Mucosa of rectum (tissue), 2 donors: ENCODE data around the gene TBCD.
"Not testable (repeated sequence)": the region's sequence is repeated elsewhere in the genome, so short reads cannot be mapped to it uniquely, and the experiment has no call there.

Source experiments
- H3K27ac ChIP-seq, 2 donors: one replicate each; pipeline ENCODE4 v1.7.0; 2013; ENCODE audit warnings: inconsistent platforms in 2 of 2, low read depth in 2 of 2, low read length in 2 of 2
- H3K27me3 ChIP-seq, 2 donors: one replicate each; pipeline ENCODE4 v1.7.0; 2013; ENCODE audit warnings: low read length in 2 of 2; ENCODE audit not compliant: control insufficient read depth in 2 of 2, insufficient read depth in 2 of 2
- H3K36me3 ChIP-seq, 2 donors: one replicate each; pipeline ENCODE4 v1.7.0; 2013; ENCODE audit warnings: low read length in 2 of 2; ENCODE audit not compliant: control insufficient read depth in 2 of 2, insufficient read depth in 2 of 2
- H3K4me1 ChIP-seq, 2 donors: one replicate each; pipeline ENCODE4 v1.7.0; 2013; ENCODE audit warnings: low read length in 2 of 2, mild to moderate bottlenecking in 1 of 2; ENCODE audit not compliant: control insufficient read depth in 2 of 2, insufficient read depth in 2 of 2
- H3K4me3 ChIP-seq, 2 donors: one replicate each; pipeline ENCODE4 v1.7.0; 2013; ENCODE audit warnings: low read length in 2 of 2
- H3K9ac ChIP-seq, 2 donors: one replicate each; pipeline ENCODE4 v1.7.0; 2013; ENCODE audit warnings: low read length in 2 of 2, low read depth in 1 of 2, mild to moderate bottlenecking in 1 of 2
- H3K9me3 ChIP-seq, 2 donors: one replicate each; pipeline ENCODE4 v1.7.0; 2013; ENCODE audit warnings: low read length in 2 of 2; ENCODE audit not compliant: control insufficient read depth in 2 of 2
- donor health status: healthy.
- donor health status: Normal muscosa, but diverticular disease.

Gene TBCD

GRCh38 chr17:82979718-82980117 lies 227.9 kb downstream of the TBCD start:
- H3K27ac ChIP-seq: no peak overlapping the region

GRCh38 chr17:82980632-82981031 lies 228.8 kb downstream of the TBCD start:
- H3K4me1 ChIP-seq: peaks cover 0 to under 1% of the 10 kb centered on the region in 2 donors
- no peaks in the 10 kb centered on the region for H3K27me3 ChIP-seq
- H3K9me3 ChIP-seq: no peaks in the 10 kb centered on the region
- no peaks in the 10 kb centered on the region for H3K36me3 ChIP-seq
- H3K4me3 ChIP-seq: no peak overlapping the region
- H3K9ac ChIP-seq: no peak overlapping the region
- H3K27ac ChIP-seq: no peak overlapping the region

More at GRCh38 chr17:82979718-82980117, 227.9 kb downstream of the TBCD start:
- no peak overlapping the region for H3K4me3 ChIP-seq
- H3K9ac ChIP-seq: no peak overlapping the region
- no peaks in the 10 kb centered on the region for H3K36me3 ChIP-seq
- no peaks in the 10 kb centered on the region for H3K9me3 ChIP-seq
- H3K4me1 ChIP-seq: no peaks in the 10 kb centered on the region
- H3K27me3 ChIP-seq: no peaks in the 10 kb centered on the region

- Histone ChIP-seq H3K4me3 (no peak overlapping the region), H3K9me3 (no peaks in the 10 kb centered on the region), H3K9ac (no peak overlapping the region)
These were observed 229.4 kb downstream of the TBCD start for GRCh38 chr17:82981141-82981730.

DNA sequence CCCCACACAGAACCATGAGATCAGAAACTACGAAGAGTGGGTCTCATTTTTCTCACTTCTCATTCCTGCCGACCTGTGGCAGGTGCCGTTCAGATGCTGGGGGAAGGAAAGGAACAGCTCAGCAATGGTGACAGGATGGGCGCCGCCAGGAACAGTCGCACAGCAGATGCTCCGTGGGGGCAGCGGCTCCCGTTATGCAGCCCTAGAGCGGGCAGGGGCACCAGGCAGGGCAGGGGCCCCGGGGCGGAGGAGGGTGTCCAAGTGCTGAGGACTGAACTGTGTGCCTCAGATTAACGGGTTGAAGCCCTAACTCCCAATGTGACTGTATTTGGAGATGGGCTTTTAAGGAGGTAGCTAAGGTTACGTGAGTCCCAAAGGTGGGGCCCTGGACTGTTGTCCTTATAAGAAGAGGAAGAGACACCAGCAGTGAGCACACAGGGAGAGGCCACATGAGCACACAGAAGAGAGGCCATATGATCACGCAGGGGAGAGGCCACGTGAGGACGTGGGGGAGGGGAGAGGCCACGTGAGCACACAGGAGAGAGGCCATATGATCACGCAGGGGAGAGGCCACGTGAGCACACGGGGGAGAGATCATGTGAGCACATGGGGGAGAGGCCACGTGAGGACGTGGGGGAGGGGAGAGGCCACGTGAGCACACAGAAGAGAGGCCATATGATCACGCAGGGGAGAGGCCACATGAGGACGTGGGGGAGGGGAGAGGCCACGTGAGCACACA lies 231.8 kb downstream of the TBCD start:
- H3K9ac ChIP-seq: no peak overlapping the region
- H3K27ac ChIP-seq: no peak overlapping the region
- H3K36me3 ChIP-seq: no peaks in the 10 kb centered on the region
- H3K4me1 ChIP-seq: peaks cover 0 to 7% of the 10 kb centered on the region in 2 donors
- no peak overlapping the region for H3K4me3 ChIP-seq
- no peaks in the 10 kb centered on the region for H3K9me3 ChIP-seq
- H3K27me3 ChIP-seq: no peaks in the 10 kb centered on the region

More at GRCh38 chr17:82981141-82981730, 229.4 kb downstream of the TBCD start:
- Histone ChIP-seq H3K27ac (no peak overlapping the region), H3K36me3 (no peaks in the 10 kb centered on the region), H3K4me1 (peaks cover 0 to 6% of the 10 kb centered on the region in 2 donors), H3K27me3 (no peaks in the 10 kb centered on the region)

- H3K4me1 ChIP-seq, H3K4me3 ChIP-seq, H3K36me3 ChIP-seq, H3K27ac ChIP-seq, H3K9ac ChIP-seq, H3K27me3 ChIP-seq, H3K9me3 ChIP-seq: not testable (repeated sequence)
These were observed 232.4 kb downstream of the TBCD start for GRCh38 chr17:82984249-82984617.

GRCh38 chr17:82984751-82985427 lies 233.0 kb downstream of the TBCD start:
- no peak overlapping the region for H3K27ac ChIP-seq

DNA sequence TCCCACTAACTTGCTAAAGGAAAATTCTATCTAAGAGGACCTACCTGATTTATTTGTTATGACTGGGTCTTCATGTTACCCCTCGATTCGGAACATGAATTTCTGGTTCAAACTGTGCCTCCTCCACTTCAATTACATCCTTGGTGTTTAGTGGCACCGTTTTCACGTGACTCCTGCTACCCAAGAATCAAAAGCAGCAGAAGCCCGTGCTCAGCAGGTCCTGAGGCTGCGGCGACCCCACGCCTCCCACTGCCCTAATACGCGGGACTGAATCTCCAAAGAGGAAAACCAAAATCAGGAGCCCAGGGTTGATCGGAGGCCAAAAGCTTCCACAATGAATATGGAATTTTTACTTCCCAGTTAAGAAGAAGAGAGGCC lies 233.6 kb downstream of the TBCD start:
- no peak overlapping the region for H3K4me3 ChIP-seq
- H3K9me3 ChIP-seq: no peaks in the 10 kb centered on the region
- H3K4me1 ChIP-seq: peaks cover 0 to 7% of the 10 kb centered on the region in 2 donors
- no peaks in the 10 kb centered on the region for H3K36me3 ChIP-seq
- no peaks in the 10 kb centered on the region for H3K27me3 ChIP-seq
- no peak overlapping the region for H3K9ac ChIP-seq
- H3K27ac ChIP-seq: no peak overlapping the region

More at GRCh38 chr17:82984751-82985427, 233.0 kb downstream of the TBCD start:
- Histone ChIP-seq H3K9ac (no peak overlapping the region), H3K36me3 (no peaks in the 10 kb centered on the region), H3K4me1 (peaks cover 0 to 7% of the 10 kb centered on the region in 2 donors), H3K27me3 (no peaks in the 10 kb centered on the region), H3K4me3 (no peak overlapping the region), H3K9me3 (no peaks in the 10 kb centered on the region)

DNA sequence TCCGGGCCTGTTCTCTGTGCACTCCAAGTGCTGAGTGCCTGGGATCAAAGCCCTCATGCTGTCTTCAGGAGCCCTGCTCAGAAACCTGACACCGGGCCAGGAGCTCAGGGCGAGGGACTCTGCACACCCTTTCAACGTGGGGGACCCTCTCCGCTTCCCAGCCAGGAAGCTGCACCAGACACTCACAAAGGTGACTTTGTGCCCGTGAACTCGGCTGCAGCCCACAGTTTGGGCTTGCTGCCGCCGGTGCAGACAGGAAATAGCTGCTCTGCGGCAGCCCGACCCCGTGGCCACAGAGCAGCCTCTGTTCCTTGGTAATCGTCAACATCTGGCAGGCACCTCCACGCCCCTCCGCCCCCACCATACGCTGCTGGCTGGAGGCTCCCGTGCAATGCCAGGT lies 234.1 kb downstream of the TBCD start:
- peak overlapping the region; percentile 7 to 9 for H3K27ac ChIP-seq
- no peaks in the 10 kb centered on the region for H3K36me3 ChIP-seq
- H3K9ac ChIP-seq: no peak overlapping the region
- peaks cover 0 to 7% of the 10 kb centered on the region in 2 donors for H3K4me1 ChIP-seq
- H3K9me3 ChIP-seq: no peaks in the 10 kb centered on the region
- H3K27me3 ChIP-seq: no peaks in the 10 kb centered on the region
- peak overlapping the region in 1 of 2 donors; percentile 37 for H3K4me3 ChIP-seq

GRCh38 chr17:82989051-82989450 lies 237.2 kb downstream of the TBCD start:
- H3K4me1 ChIP-seq, H3K27ac ChIP-seq, H3K36me3 ChIP-seq, H3K9me3 ChIP-seq, H3K4me3 ChIP-seq, H3K9ac ChIP-seq, H3K27me3 ChIP-seq: not testable (repeated sequence)

DNA sequence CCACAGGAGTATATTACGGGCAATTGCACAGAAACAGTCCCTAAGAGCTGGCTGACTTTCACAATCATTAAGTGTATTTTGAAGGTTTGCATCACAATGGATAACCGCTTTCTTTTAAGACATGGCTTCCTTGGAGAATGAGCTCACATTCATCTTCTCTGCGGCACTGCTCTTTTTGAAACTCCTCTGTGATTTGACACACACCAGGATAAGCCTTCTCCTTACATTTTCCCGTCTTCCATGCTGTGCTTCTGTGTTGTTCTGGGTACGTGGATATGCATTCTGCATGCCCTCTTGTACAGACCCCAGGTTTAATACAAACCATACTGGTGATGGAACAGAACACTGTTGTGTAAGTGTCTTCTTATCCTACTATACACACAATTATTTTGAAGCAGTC lies 238.0 kb downstream of the TBCD start:
- Histone ChIP-seq H3K27ac (no peak overlapping the region), H3K36me3 (no peaks in the 10 kb centered on the region), H3K9me3 (peaks cover 0 to 3% of the 10 kb centered on the region in 2 donors), H3K9ac (no peak overlapping the region), H3K4me3 (no peak overlapping the region), H3K4me1 (peaks cover 0 to 7% of the 10 kb centered on the region in 2 donors), H3K27me3 (no peaks in the 10 kb centered on the region)
